B cell (primary cell): ENCODE measurements around the gene AP2M1. TPM values are rescaled to one million over a fixed set of nuclear protein-coding genes. Genes with fewer than 3 reads are reported as not detected.

Experiments used
- ATAC-seq: fragments of 200-7000 bp; cut with Tn5 transposase; one replicate; pipeline ENCODE4 v1.10.0; 2021; ENCODE audit warnings: low read depth, mild to moderate bottlenecking, moderate number of reproducible peaks, moderate library complexity
- CTCF ChIA-PET: fragments of 350-600 bp; sonication (Branson Sonifier 250); formaldehyde crosslinking; loops from one replicate; lab custom pipeline; 2021; ENCODE audit warnings: antibody characterized with exemption, inconsistent platforms; lab: Charles Lee
- POLR2A ChIA-PET: fragments of 350-600 bp; sonication (Branson Sonifier 250); formaldehyde crosslinking; loops from one replicate; lab custom pipeline; 2021; ENCODE audit warnings: antibody characterized with exemption; lab: Charles Lee
- DNase-seq: peaks from one replicate; pipeline ENCODE4 v3.0.0; 2013
- H2AFZ ChIP-seq: 2 replicates; pipeline ENCODE4 v1.6.1; 2012; ENCODE audit warnings: mild to moderate bottlenecking, low read depth, low read length; ENCODE audit not compliant: insufficient read depth, poor library complexity, severe bottlenecking
- H3K27ac ChIP-seq, 2 donors: 1 replicate in 1 of 2; 2 replicates in 1 of 2; pipeline ENCODE4 v1.5.1; 2012 to 2013; ENCODE audit warnings: low read length in 2 of 2, mild to moderate bottlenecking in 2 of 2, moderate library complexity in 1 of 2
- H3K27me3 ChIP-seq, 4 experiments: fragments of 200-600 bp in 1 of 4; sonication (generic) in 1 of 4; replicated peaks in 1 of 4; 1 replicate in 2 of 4; 2 replicates in 2 of 4; pipeline versions ENCODE4 v1.6.1 to v1.7.0; 2013 to 2016; ENCODE audit warnings: low read length in 3 of 4, mild to moderate bottlenecking in 2 of 4, mixed read lengths in 1 of 4, moderate library complexity in 1 of 4; ENCODE audit not compliant: insufficient read depth in 4 of 4, control insufficient read depth in 3 of 4; ENCODE audit errors: control extremely low read depth in 1 of 4
- H3K36me3 ChIP-seq, 2 experiments: replicated peaks in 1 of 2; 1 replicate in 1 of 2; 2 replicates in 1 of 2; pipeline versions ENCODE4 v1.6.1 to v1.7.1; 2013; ENCODE audit warnings: low read length in 1 of 2; ENCODE audit not compliant: insufficient read depth in 2 of 2, control insufficient read depth in 1 of 2; ENCODE audit errors: control extremely low read depth in 1 of 2, extremely low read depth in 1 of 2
- H3K4me1 ChIP-seq, 2 donors: fragments of 200-600 bp in 1 of 2; sonication (generic) in 1 of 2; 1 replicate in 1 of 2; 2 replicates in 1 of 2; pipeline versions ENCODE4 v1.5.1 to v1.6.1; 2013 to 2017; ENCODE audit warnings: low read length in 2 of 2; ENCODE audit not compliant: control insufficient read depth in 2 of 2, insufficient read depth in 2 of 2
- H3K4me2 ChIP-seq: replicated peaks from 2 replicates; pipeline ENCODE3; 2012; ENCODE audit warnings: mild to moderate bottlenecking, low read depth, low read length; ENCODE audit not compliant: poor library complexity, severe bottlenecking
- H3K4me3 ChIP-seq, 5 experiments: fragments of 200-600 bp in 1 of 5; sonication (generic) in 1 of 5; 1 replicate in 3 of 5; 2 replicates in 2 of 5; pipeline versions ENCODE4 v1.5.1 to v1.7.0; 2011 to 2016; ENCODE audit warnings: low read length in 4 of 5, mild to moderate bottlenecking in 4 of 5, low read depth in 2 of 5, control low read depth in 1 of 5, moderate library complexity in 1 of 5; ENCODE audit not compliant: insufficient read depth in 1 of 5; ENCODE audit errors: control extremely low read depth in 1 of 5, extremely low read depth in 1 of 5
- H3K79me2 ChIP-seq: fragments of 200-600 bp; sonication (generic); one replicate; pipeline ENCODE4 v1.6.0; 2016; ENCODE audit warnings: low read length; ENCODE audit not compliant: control insufficient read depth, insufficient read depth
- H3K9ac ChIP-seq: fragments of 200-600 bp; sonication (generic); 2 replicates; pipeline ENCODE4 v1.6.1; 2017; ENCODE audit warnings: mild to moderate bottlenecking, low read length, moderate library complexity
- H3K9me3 ChIP-seq, 3 donors: one replicate each; pipeline versions ENCODE4 v1.6.1 to v1.7.1; 2013; ENCODE audit warnings: low read length in 2 of 3; ENCODE audit not compliant: control insufficient read depth in 2 of 3, insufficient read depth in 1 of 3; ENCODE audit errors: control extremely low read depth in 1 of 3
- H4K20me1 ChIP-seq: 2 replicates; pipeline ENCODE4 v1.6.0; 2012; ENCODE audit warnings: mild to moderate bottlenecking, low read length; ENCODE audit not compliant: insufficient read depth, control insufficient read depth, poor library complexity, severe bottlenecking
- H3K27ac Mint-ChIP-seq: one replicate; pipeline ENCODE4 v1.8.0; 2021; ENCODE audit warnings: mixed read lengths
- H3K27me3 Mint-ChIP-seq: one replicate; pipeline ENCODE4 v1.8.0; 2021; ENCODE audit warnings: mixed read lengths
- H3K4me1 Mint-ChIP-seq: one replicate; pipeline ENCODE4 v1.8.0; 2021; ENCODE audit warnings: mixed read lengths
- H3K4me3 Mint-ChIP-seq: one replicate; pipeline ENCODE4 v1.8.0; 2021; ENCODE audit warnings: mixed read lengths
- H3K9me3 Mint-ChIP-seq: one replicate; pipeline ENCODE4 v1.8.0; 2022; ENCODE audit warnings: mixed read lengths; ENCODE audit not compliant: insufficient read depth
- CTCF ChIP-seq: fragments of 200-600 bp; IDR thresholded peaks from one replicate; pipeline ENCODE4 v1.8.0; 2022; ENCODE audit warnings: antibody characterized with exemption, mild to moderate bottlenecking
- EZH2 ChIP-seq: IDR thresholded peaks from 2 replicates; pipeline ENCODE4 v1.6.1; 2012; ENCODE audit warnings: borderline replicate concordance, low read depth, mild to moderate bottlenecking, moderate library complexity, low read length; ENCODE audit not compliant: insufficient read depth, poor library complexity, severe bottlenecking
- WGBS: methylation state at CpG from one replicate; pipeline ENCODE4 v1.1.5; 2013; ENCODE audit warnings: missing lambda C conversion rate; ENCODE audit not compliant: insufficient coverage; 5-methylcytosine and 5-hydroxymethylcytosine counted together
- intact Hi-C: fragments of 100-400 bp; cut with micrococcal nuclease; formaldehyde crosslinking; loops from one replicate; pipeline ENCODE4 v1.10.0; 2022
- polyA plus RNA-seq: library from polyadenylated mRNA; depleted of rRNA; stranded (reverse); fragments of >200 nt; gene quantifications from 2 replicates; pipeline ENCODE4 v1.2.3, GENCODE V29; 2012
- total RNA-seq, 2 donors: library from RNA; stranded (reverse); fragments of 120-200 nt in 1 of 2; gene quantifications; 1 replicate in 1 of 2; 2 replicates in 1 of 2; pipeline versions ENCODE4 v1.2.3 to v1.2.4, GENCODE V29; 2013 to 2022

Gene AP2M1
- total and polyA plus RNA-seq, 2 donors (not counting 1 experiment from before 2014, with no cell fraction given): 171 to 207 TPM

- POLR2A ChIA-PET: no interaction called here
- Histone ChIP-seq H3K4me3 (no peak overlapping the region), H3K9me3 (no peaks in the 10 kb centered on the region), H3K27ac (no peak overlapping the region), H3K9ac (no peak overlapping the region), H2AFZ (no peak overlapping the region), H3K79me2 (peaks cover 10% of the 10 kb centered on the region), H4K20me1 (no peaks in the 10 kb centered on the region), H3K36me3 (peaks cover 0 to 39% of the 10 kb centered on the region in 2 experiments), H3K4me1 (peaks cover 4 to 8% of the 10 kb centered on the region in 2 donors), H3K4me2 (no peak overlapping the region), H3K27me3 (no peaks in the 10 kb centered on the region)
- no peak for DNase-seq
- 97% methylated on average over 45 of the region's 66 CpGs for WGBS
- intact Hi-C loops: no loop called here
- Mint-ChIP-seq H3K4me3 (no peak overlapping the region), H3K27me3 (no peaks in the 10 kb centered on the region), H3K9me3 (no peaks in the 10 kb centered on the region), H3K27ac (no peak overlapping the region), H3K4me1 (peaks cover 7% of the 10 kb centered on the region)
- TF ChIP-seq EZH2 (no peak), CTCF (no peak)
- CTCF ChIA-PET: no interaction called here
- no peak for ATAC-seq
Measured at GRCh38 chr3:184169896-184170875, 4.5 kb upstream of the AP2M1 start.

GRCh38 chr3:184171562-184171961 lies 3.1 kb upstream of the AP2M1 start:
- peaks cover 19% of the 10 kb centered on the region for H3K79me2 ChIP-seq
- H3K9ac ChIP-seq: no peak overlapping the region
- no peak overlapping the region for H3K4me2 ChIP-seq
- ChIA-PET CTCF (interaction anchor here (1.6 to 2.3 kb wide), 2 partner anchors 14 to 27 kb away, joined by 3 to 8 read pairs; no protein-coding TSS in a partner anchor), POLR2A (no interaction called here)
- ATAC-seq (no peak), DNase-seq (no peak)
- H3K4me3 Mint-ChIP-seq: no peak overlapping the region
- TF ChIP-seq EZH2 (no peak), CTCF (no peak)
- no peaks in the 10 kb centered on the region for H4K20me1 ChIP-seq
- H3K36me3 ChIP-seq: peaks cover 0 to 25% of the 10 kb centered on the region in 2 experiments
- H3K9me3 ChIP-seq: no peaks in the 10 kb centered on the region
- peaks cover 21% of the 10 kb centered on the region for H3K4me1 Mint-ChIP-seq
- no peak overlapping the region for H3K4me3 ChIP-seq
- 72% methylated on average over 7 of the region's 9 CpGs for WGBS
- H2AFZ ChIP-seq: no peak overlapping the region
- intact Hi-C loops: no loop called here
- no peaks in the 10 kb centered on the region for H3K27me3 Mint-ChIP-seq
- H3K4me1 ChIP-seq: peaks cover 16 to 22% of the 10 kb centered on the region in 2 donors
- H3K27ac Mint-ChIP-seq: no peak overlapping the region
- H3K9me3 Mint-ChIP-seq: no peaks in the 10 kb centered on the region
- H3K27ac ChIP-seq: no peak overlapping the region
- H3K27me3 ChIP-seq: no peaks in the 10 kb centered on the region
